SJCRH30 (cell line): ENCODE measurements around the gene HLCS. TPM values are rescaled to one million over a fixed set of nuclear protein-coding genes. Genes with fewer than 3 reads are reported as not detected.
"Not testable (repeated sequence)": the region's sequence is repeated elsewhere in the genome, so short reads cannot be mapped to it uniquely, and the experiment has no call there.

Source experiments
- DNase-seq, 2 experiments: peaks; one replicate each; pipeline ENCODE4 v3.0.0-alpha.2; 2015 to 2020
- H3K27ac ChIP-seq: fragments of 250-450 bp; sonication (Bioruptor Pico); 2 replicates; pipeline ENCODE4 v1.5.1; 2020; ENCODE audit warnings: mild to moderate bottlenecking, moderate library complexity
- H3K27me3 ChIP-seq: fragments of 250-450 bp; sonication (Bioruptor Pico); 2 replicates; pipeline ENCODE4 v1.5.1; 2020; ENCODE audit warnings: mild to moderate bottlenecking, moderate library complexity
- H3K36me3 ChIP-seq: fragments of 250-450 bp; sonication (Bioruptor Pico); 2 replicates; pipeline ENCODE4 v1.5.1; 2020; ENCODE audit warnings: mild to moderate bottlenecking, moderate library complexity
- H3K4me1 ChIP-seq: fragments of 250-450 bp; sonication (Bioruptor Pico); 2 replicates; pipeline ENCODE4 v1.5.1; 2020; ENCODE audit warnings: mild to moderate bottlenecking, moderate library complexity
- H3K4me3 ChIP-seq: fragments of 250-450 bp; sonication (Bioruptor Pico); 2 replicates; pipeline ENCODE4 v1.5.1; 2020; ENCODE audit warnings: mild to moderate bottlenecking, moderate library complexity
- H3K9me3 ChIP-seq: fragments of 250-450 bp; sonication (Bioruptor Pico); replicated peaks from 2 replicates; pipeline ENCODE4 v1.5.1; 2020; ENCODE audit warnings: mild to moderate bottlenecking, moderate library complexity
- total RNA-seq: library from RNA; depleted of rRNA; stranded (reverse); fragments of >200 nt; shearing (Covaris generic); gene quantifications from 2 replicates; pipeline ENCODE4 v1.2.3, GENCODE V29; 2014

HLCS gene
- total RNA-seq, 1 experiment from 2014 or later = 15.3 TPM

- Histone ChIP-seq H3K9me3 (no peaks in the 10 kb centered on the region), H3K4me3 (no peak overlapping the region), H3K36me3 (no peaks in the 10 kb centered on the region), H3K4me1 (0 out of 2 replicates have a peak, but pooled peaks cover 2% of the 10 kb centered on the region), H3K27ac (no peak overlapping the region), H3K27me3 (no peaks in the 10 kb centered on the region)
- no peak for DNase-seq
Observed at GRCh38 chr21:36828891-36829515, 137.5 kb downstream of the HLCS start.

GRCh38 chr21:36828208-36828607, 138.3 kb downstream of the HLCS start:
- Histone ChIP-seq H3K4me1 (0 out of 2 replicates have a peak, but pooled peaks cover 2% of the 10 kb centered on the region), H3K27ac (no peak overlapping the region), H3K27me3 (no peaks in the 10 kb centered on the region), H3K9me3 (no peaks in the 10 kb centered on the region), H3K36me3 (no peaks in the 10 kb centered on the region), H3K4me3 (no peak overlapping the region)
- no peak for DNase-seq

- H3K36me3 ChIP-seq = no peaks in the 10 kb centered on the region
- H3K9me3 ChIP-seq = no peaks in the 10 kb centered on the region
- DNase-seq = peak in 1 of 2 experiments; percentile 37
- no peak overlapping the region for H3K27ac ChIP-seq
- H3K4me1 ChIP-seq = peaks cover 13% of the 10 kb centered on the region; the same call in 1 of the 2 replicates
- H3K27me3 ChIP-seq = no peaks in the 10 kb centered on the region
- H3K4me3 ChIP-seq = no peak overlapping the region
Observed at GRCh38 chr21:36825658-36826057, 140.8 kb downstream of the HLCS start.

- Histone ChIP-seq H3K4me3 (no peak overlapping the region; the same call in 1 of the 2 replicates), H3K27me3 (no peaks in the 10 kb centered on the region), H3K4me1 (peaks cover 30% of the 10 kb centered on the region), H3K9me3 (no peaks in the 10 kb centered on the region), H3K36me3 (no peaks in the 10 kb centered on the region), H3K27ac (no peak overlapping the region)
- no peak for DNase-seq
Observed at GRCh38 chr21:36821032-36821299, 145.5 kb downstream of the HLCS start.

GRCh38 chr21:36820176-36821031, 146.1 kb downstream of the HLCS start:
- DNase-seq = peak; percentile 86
- Histone ChIP-seq H3K27me3 (no peaks in the 10 kb centered on the region), H3K4me1 (peaks cover 28% of the 10 kb centered on the region), H3K9me3 (no peaks in the 10 kb centered on the region), H3K36me3 (no peaks in the 10 kb centered on the region), H3K4me3 (peak overlapping the region; percentile 6; the same call in 1 of the 2 replicates), H3K27ac (no peak overlapping the region)

- peaks cover 28% of the 10 kb centered on the region for H3K4me1 ChIP-seq
- no peaks in the 10 kb centered on the region for H3K36me3 ChIP-seq
- H3K4me3 ChIP-seq = no peak overlapping the region
Observed at GRCh38 chr21:36817732-36818450, 148.6 kb downstream of the HLCS start.

GRCh38 chr21:36816561-36817130, 149.8 kb downstream of the HLCS start:
- Histone ChIP-seq H3K4me1 (peaks cover 27% of the 10 kb centered on the region), H3K9me3 (no peaks in the 10 kb centered on the region), H3K36me3 (no peaks in the 10 kb centered on the region), H3K27me3 (no peaks in the 10 kb centered on the region), H3K4me3 (no peak overlapping the region), H3K27ac (no peak overlapping the region)
- peak in 1 of 2 experiments; percentile 11 for DNase-seq

More at GRCh38 chr21:36817732-36818450, 148.6 kb downstream of the HLCS start:
- Histone ChIP-seq H3K27me3 (no peaks in the 10 kb centered on the region), H3K27ac (no peak overlapping the region), H3K9me3 (no peaks in the 10 kb centered on the region)
- DNase-seq = no peak

- not testable (repeated sequence) for H3K9me3 ChIP-seq, H3K27ac ChIP-seq, H3K4me3 ChIP-seq, H3K36me3 ChIP-seq, H3K27me3 ChIP-seq, DNase-seq
- H3K4me1 ChIP-seq = peaks cover 21% of the 10 kb centered on the region
Observed at GRCh38 chr21:36816026-36816425, 150.4 kb downstream of the HLCS start.

GRCh38 chr21:36815284-36815683, 151.2 kb downstream of the HLCS start:
- Histone ChIP-seq H3K36me3 (no peaks in the 10 kb centered on the region), H3K4me3 (no peak overlapping the region), H3K27me3 (no peaks in the 10 kb centered on the region), H3K9me3 (no peaks in the 10 kb centered on the region), H3K4me1 (peaks cover 13% of the 10 kb centered on the region), H3K27ac (no peak overlapping the region)
- no peak for DNase-seq

GRCh38 chr21:36813052-36813451, 153.4 kb downstream of the HLCS start:
- Histone ChIP-seq H3K36me3 (no peaks in the 10 kb centered on the region), H3K4me3 (no peak overlapping the region)
- DNase-seq = no peak

GRCh38 chr21:36811762-36812161, 154.7 kb downstream of the HLCS start:
- no peaks in the 10 kb centered on the region for H3K4me1 ChIP-seq
- no peak overlapping the region for H3K4me3 ChIP-seq
- no peaks in the 10 kb centered on the region for H3K36me3 ChIP-seq
- no peaks in the 10 kb centered on the region for H3K27me3 ChIP-seq
- no peak overlapping the region for H3K27ac ChIP-seq
- H3K9me3 ChIP-seq = no peaks in the 10 kb centered on the region
- DNase-seq = no peak

More at GRCh38 chr21:36813052-36813451, 153.4 kb downstream of the HLCS start:
- Histone ChIP-seq H3K27me3 (no peaks in the 10 kb centered on the region), H3K9me3 (no peaks in the 10 kb centered on the region), H3K27ac (no peak overlapping the region), H3K4me1 (no peaks in the 10 kb centered on the region)

GRCh38 chr21:36810443-36810842, 156.0 kb downstream of the HLCS start:
- Histone ChIP-seq H3K4me1 (no peaks in the 10 kb centered on the region), H3K4me3 (no peak overlapping the region)
- DNase-seq = no peak

GRCh38 chr21:36807422-36807928, 159.0 kb downstream of the HLCS start:
- Histone ChIP-seq H3K4me3 (no peak overlapping the region), H3K27ac (no peak overlapping the region)
- peak in 1 of 2 experiments; percentile 8 for DNase-seq

More at GRCh38 chr21:36810443-36810842, 156.0 kb downstream of the HLCS start:
- Histone ChIP-seq H3K36me3 (no peaks in the 10 kb centered on the region), H3K27ac (no peak overlapping the region), H3K9me3 (no peaks in the 10 kb centered on the region), H3K27me3 (no peaks in the 10 kb centered on the region)

GRCh38 chr21:36806103-36806502, 160.4 kb downstream of the HLCS start:
- Histone ChIP-seq H3K4me3 (no peak overlapping the region), H3K4me1 (no peaks in the 10 kb centered on the region), H3K27me3 (no peaks in the 10 kb centered on the region), H3K36me3 (no peaks in the 10 kb centered on the region), H3K9me3 (no peaks in the 10 kb centered on the region), H3K27ac (no peak overlapping the region)
- peak; percentile 29 to 37 for DNase-seq

More at GRCh38 chr21:36807422-36807928, 159.0 kb downstream of the HLCS start:
- Histone ChIP-seq H3K36me3 (no peaks in the 10 kb centered on the region), H3K9me3 (no peaks in the 10 kb centered on the region), H3K4me1 (no peaks in the 10 kb centered on the region), H3K27me3 (no peaks in the 10 kb centered on the region)
